ENCODE results near the gene CFAP107. TPM values are rescaled to one million over a fixed set of nuclear protein-coding genes. Genes with fewer than 3 reads are reported as not detected.

The CFAP107 gene
- total and polyA plus RNA-seq, 2 of the 13 experiments (the other 11 are each of a cell fraction or from before 2014, with no cell fraction given) = not detected

- DNase-seq (ENCODE audit: low spot score) (no peak), ATAC-seq (no peak), FAIRE-seq (no peak)
- ChIA-PET CTCF (ENCODE audit: low intra/inter-chr PET ratio, low total read pairs) (no interaction called here), POLR2A (no interaction called here)
- Histone ChIP-seq H3K36me3 (replicated peaks in 1 of 2; ENCODE audit: control insufficient read depth in 1 of 2, insufficient read depth in 2 of 2, low read length in 2 of 2) (no peaks in the 10 kb centered on the region), H3K27me3 (ENCODE audit: control insufficient read depth in 1 of 2, insufficient read depth in 2 of 2, low read length in 2 of 2) (no peaks in the 10 kb centered on the region), H2AFZ (ENCODE audit: low read length) (no peak overlapping the region), H3K9me3 (ENCODE audit: low read length) (no peaks in the 10 kb centered on the region), H3K4me3 (replicated peaks in 1 of 3; ENCODE audit: insufficient read depth in 1 of 3, low read depth in 2 of 3, low read length in 3 of 3) (no peak overlapping the region), H3K4me2 (ENCODE audit: low read depth, low read length) (no peak overlapping the region), H4K20me1 (ENCODE audit: insufficient read depth, low read length) (no peaks in the 10 kb centered on the region), H3K9ac (ENCODE audit: insufficient read depth, low read depth, low read length) (no peak overlapping the region), H3K4me1 (ENCODE audit: insufficient read depth, low read length) (no peaks in the 10 kb centered on the region), H3K79me2 (ENCODE audit: insufficient read depth, low read length) (no peaks in the 10 kb centered on the region), H3K27ac (ENCODE audit: extremely low read length, insufficient read depth, low read length) (no peak overlapping the region)
- BruUV-seq (replicated peaks) = no TSS peak
- intact Hi-C loops (cut with micrococcal nuclease; ENCODE audit: unreplicated experiment) (no loop called here), in situ Hi-C loops (cut with HindIII; ENCODE audit: extremely low pct_ligation_motif_present, low pct_unique_long_range_greater_than_20kb) (no loop called here)
- 7% methylated on average over 3 of the region's 3 CpGs for WGBS (ENCODE audit: low lambda C conversion rate)
- peak; percentile 74 for TF ChIP-seq ZNF121 (CRISPR knock-in tag; IDR thresholded peaks at IDR 0.05)
- 0 out of 2 replicates have a peak, but pooled peaks have one; percentile 9 for TF ChIP-seq NR2F6 (IDR thresholded peaks at IDR 0.05)
- no peak for TF ChIP-seq NR2F6 (CRISPR knock-in tag; IDR thresholded peaks at IDR 0.05)
- TF ChIP-seq TRIM22 (IDR thresholded peaks at IDR 0.05) = no peak
Measured at GRCh38 chr1:12741946-12742345, 4.1 kb upstream of the CFAP107 start.

- H3K4me2 ChIP-seq (ENCODE audit: low read depth, low read length) = no peak overlapping the region
- WGBS (ENCODE audit: low lambda C conversion rate) = 0% methylated on average over 3 of the region's 3 CpGs
- H4K20me1 ChIP-seq (ENCODE audit: insufficient read depth, low read length) = no peaks in the 10 kb centered on the region
- H3K4me3 ChIP-seq (replicated peaks in 1 of 3; ENCODE audit: insufficient read depth in 1 of 3, low read depth in 2 of 3, low read length in 3 of 3) = no peak overlapping the region
- in situ Hi-C loops (cut with HindIII; ENCODE audit: extremely low pct_ligation_motif_present, low pct_unique_long_range_greater_than_20kb) (no loop called here), intact Hi-C loops (cut with micrococcal nuclease; ENCODE audit: unreplicated experiment) (no loop called here)
- no peak for ATAC-seq
- no peak overlapping the region for H2AFZ ChIP-seq (ENCODE audit: low read length)
- H3K27ac ChIP-seq (ENCODE audit: extremely low read length, insufficient read depth, low read length) = no peak overlapping the region
- no peaks in the 10 kb centered on the region for H3K79me2 ChIP-seq (ENCODE audit: insufficient read depth, low read length)
- DNase-seq (ENCODE audit: low spot score) = no peak
- FAIRE-seq = no peak
- H3K9ac ChIP-seq (ENCODE audit: insufficient read depth, low read depth, low read length) = no peak overlapping the region
- ChIA-PET POLR2A (no interaction called here), CTCF (ENCODE audit: low intra/inter-chr PET ratio, low total read pairs) (no interaction called here)
- no peaks in the 10 kb centered on the region for H3K27me3 ChIP-seq (ENCODE audit: control insufficient read depth in 1 of 2, insufficient read depth in 2 of 2, low read length in 2 of 2)
- no TSS peak for BruUV-seq (replicated peaks)
- peaks cover 17% of the 10 kb centered on the region; the same call in 1 of the 2 replicates for H3K9me3 ChIP-seq (ENCODE audit: low read length)
- TF ChIP-seq, protein P1, sequence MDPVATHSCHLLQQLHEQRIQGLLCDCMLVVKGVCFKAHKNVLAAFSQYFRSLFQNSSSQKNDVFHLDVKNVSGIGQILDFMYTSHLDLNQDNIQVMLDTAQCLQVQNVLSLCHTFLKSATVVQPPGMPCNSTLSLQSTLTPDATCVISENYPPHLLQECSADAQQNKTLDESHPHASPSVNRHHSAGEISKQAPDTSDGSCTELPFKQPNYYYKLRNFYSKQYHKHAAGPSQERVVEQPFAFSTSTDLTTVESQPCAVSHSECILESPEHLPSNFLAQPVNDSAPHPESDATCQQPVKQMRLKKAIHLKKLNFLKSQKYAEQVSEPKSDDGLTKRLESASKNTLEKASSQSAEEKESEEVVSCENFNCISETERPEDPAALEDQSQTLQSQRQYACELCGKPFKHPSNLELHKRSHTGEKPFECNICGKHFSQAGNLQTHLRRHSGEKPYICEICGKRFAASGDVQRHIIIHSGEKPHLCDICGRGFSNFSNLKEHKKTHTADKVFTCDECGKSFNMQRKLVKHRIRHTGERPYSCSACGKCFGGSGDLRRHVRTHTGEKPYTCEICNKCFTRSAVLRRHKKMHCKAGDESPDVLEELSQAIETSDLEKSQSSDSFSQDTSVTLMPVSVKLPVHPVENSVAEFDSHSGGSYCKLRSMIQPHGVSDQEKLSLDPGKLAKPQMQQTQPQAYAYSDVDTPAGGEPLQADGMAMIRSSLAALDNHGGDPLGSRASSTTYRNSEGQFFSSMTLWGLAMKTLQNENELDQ (CRISPR knock-in tag; IDR thresholded peaks at IDR 0.05; ENCODE audit: borderline replicate concordance) = no peak
- TF ChIP-seq, protein P2, sequence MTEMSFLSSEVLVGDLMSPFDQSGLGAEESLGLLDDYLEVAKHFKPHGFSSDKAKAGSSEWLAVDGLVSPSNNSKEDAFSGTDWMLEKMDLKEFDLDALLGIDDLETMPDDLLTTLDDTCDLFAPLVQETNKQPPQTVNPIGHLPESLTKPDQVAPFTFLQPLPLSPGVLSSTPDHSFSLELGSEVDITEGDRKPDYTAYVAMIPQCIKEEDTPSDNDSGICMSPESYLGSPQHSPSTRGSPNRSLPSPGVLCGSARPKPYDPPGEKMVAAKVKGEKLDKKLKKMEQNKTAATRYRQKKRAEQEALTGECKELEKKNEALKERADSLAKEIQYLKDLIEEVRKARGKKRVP (CRISPR knock-in tag; IDR thresholded peaks at IDR 0.05) = 0 out of 4 replicates have a peak, but pooled peaks of 1 of the 2 experiments have one; percentile 14
- TF ChIP-seq ZNF644 (CRISPR knock-in tag; IDR thresholded peaks at IDR 0.05; ENCODE audit: low read depth) = no peak
- no peak for TF ChIP-seq TCF12 (IDR thresholded peaks at IDR 0.05)
- TF ChIP-seq TCF12 (CRISPR knock-in tag; IDR thresholded peaks at IDR 0.05) = no peak
- no peaks in the 10 kb centered on the region for H3K36me3 ChIP-seq (replicated peaks in 1 of 2; ENCODE audit: control insufficient read depth in 1 of 2, insufficient read depth in 2 of 2, low read length in 2 of 2)
- no peaks in the 10 kb centered on the region for H3K4me1 ChIP-seq (ENCODE audit: insufficient read depth, low read length)
Measured at GRCh38 chr1:12745126-12745991, 641 bp upstream of the CFAP107 start.
